KG1 (cell line): Measurements from ENCODE around the gene ZDHHC11B.
"Not testable (repeated sequence)": the region's sequence is repeated elsewhere in the genome, so short reads cannot be mapped to it uniquely, and the experiment has no call there.

Experiments used
- DNase-seq: peaks from one replicate; lab custom pipeline; 2025; lab: John Stamatoyannopoulos, UW

The ZDHHC11B gene

DNA sequence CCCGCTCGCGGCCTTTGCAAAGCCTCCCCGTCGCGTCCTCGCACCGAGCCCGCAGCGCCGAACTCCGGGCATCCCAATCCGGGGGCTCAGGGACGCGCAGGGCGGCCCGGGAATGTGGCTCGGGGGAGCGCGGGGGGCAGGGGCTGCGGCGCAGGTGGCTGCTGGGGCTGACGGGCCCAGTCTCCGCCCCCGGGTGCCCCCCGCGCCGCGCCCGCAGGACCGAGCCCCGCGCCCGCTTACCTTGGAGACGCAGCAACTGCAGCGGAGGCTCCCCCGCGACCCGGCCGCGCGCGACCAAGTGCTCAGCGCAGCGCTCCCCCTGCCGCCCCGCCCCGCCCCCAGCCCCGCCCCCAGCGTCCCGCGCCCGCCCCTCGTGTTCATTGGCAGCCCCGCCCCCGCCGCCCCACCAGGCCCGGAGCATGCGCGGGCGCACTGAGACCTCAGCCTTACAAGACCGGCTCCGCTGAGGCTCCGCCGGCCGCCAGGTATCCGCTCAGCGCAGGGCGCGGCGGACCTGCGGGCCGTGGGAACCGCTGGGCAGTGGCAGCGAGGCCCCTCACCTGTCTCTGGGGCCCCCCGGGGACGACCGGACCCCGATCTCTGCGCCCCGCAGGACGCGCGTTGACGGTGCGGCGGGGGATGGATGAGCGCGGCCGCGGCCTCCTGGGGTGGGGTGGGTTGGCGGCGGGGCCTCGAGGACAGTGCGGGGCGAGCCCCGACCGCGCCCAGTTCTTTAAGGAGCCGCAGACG is at the start of gene ZDHHC11B:
Gene ZDHHC11B, minus strand, starts transcription at position 302 of the 750 bp plus-strand sequence. CDS start 17,810 bp downstream, outside the sequence.
- DNase-seq: not testable (repeated sequence)

- DNase-seq: not testable (repeated sequence)
Measured at GRCh38 chr5:834013-834412, 49.5 kb upstream of the ZDHHC11B start.

DNA sequence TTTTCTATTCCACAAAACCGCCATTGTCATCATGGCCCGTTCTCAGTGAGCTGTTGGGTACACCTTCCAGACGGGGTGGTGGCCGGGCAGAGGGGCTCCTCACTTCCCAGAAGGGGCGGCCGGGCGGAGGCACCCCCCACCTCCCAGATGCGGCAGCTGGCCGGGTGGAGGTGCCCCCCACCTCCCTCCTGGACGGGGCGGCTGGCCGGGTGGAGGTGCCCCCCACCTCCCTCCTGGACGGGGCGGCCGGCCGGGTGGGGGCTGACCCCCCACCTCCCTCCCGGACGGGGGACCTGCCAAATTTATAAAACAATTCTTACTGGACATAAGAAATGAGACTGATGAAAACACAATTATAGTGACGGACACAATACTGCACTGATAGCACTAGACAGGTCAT is 43.7 kb upstream of the ZDHHC11B start:
- DNase-seq: not testable (repeated sequence)

DNA sequence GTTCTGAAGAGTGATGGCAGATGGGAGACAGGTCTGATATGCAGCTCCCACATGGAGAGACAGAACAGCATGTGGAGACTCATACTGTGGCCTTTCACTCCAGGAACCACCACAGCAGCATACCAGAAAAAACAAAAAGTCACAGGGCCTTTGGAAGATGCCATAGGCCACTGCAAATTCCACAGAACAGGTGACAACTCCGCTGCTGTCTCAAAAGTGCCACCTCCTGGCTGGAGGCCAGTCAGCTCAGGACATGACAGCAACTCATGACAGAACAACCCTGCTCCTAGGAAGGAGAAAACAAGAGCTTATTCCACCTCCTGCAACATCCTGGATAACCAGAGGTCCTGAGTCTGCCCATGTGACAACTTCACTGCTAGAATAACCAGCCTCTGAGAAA is 41.0 kb upstream of the ZDHHC11B start:
- DNase-seq: not testable (repeated sequence)

DNA sequence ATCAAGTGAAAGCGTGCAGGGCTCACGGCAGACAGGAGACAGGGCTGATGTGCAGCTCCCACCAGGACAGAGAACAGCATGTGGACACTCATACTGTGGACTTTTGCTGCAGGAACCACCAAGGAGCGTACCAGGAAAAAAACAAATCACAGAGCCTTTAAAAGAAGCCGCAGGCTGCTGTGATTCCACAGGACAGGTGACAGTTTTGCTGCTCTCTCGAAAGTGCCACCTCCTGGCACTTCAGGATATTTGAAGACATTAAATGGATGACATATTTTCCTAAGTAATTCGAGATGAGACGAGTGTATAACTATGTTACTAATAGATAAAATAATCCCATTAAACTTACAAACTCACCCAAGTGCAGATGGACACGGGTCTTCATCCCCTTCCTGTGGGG is 37.0 kb upstream of the ZDHHC11B start:
- DNase-seq: no peak

GRCh38 chr5:820245-820644 is 35.7 kb upstream of the ZDHHC11B start:
- DNase-seq: no peak

DNA sequence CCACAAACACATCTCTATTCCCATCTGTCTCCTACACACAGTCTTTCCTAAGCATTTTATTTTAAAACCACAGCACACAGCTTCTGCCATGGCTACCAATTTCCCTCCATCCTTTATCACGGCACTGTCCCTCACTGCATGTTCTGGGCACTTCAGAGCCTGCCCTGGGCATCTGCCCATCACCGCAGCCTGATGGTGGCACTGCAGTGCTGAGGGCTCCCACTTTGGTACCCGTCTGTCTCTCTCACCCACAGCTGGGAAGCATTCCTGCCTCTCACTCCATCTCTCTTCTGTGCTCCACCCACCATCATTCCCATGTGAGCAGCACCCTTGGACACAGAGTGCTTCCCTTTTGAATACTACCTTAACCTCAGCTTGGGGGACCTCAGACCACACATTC is 34.5 kb upstream of the ZDHHC11B start:
- no peak for DNase-seq

DNA sequence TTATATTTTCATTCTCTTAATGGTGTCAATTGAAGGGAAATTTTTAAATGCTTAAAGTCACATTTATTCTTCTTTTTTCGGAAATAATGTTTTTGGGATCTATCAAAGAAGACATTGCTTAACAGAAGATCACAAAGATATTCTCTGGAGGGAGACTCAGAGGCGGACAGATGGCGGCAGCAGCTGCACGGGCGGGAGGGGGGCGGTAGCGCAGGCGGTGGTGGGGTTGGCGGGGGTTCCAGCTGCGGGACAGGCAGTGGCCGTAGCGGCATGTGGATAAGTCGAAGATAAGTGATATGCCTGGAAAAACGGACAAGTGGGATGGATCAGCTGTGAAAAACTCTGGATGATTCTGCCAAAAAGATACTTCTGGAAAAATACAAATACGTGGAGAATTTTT is 31.6 kb upstream of the ZDHHC11B start:
- DNase-seq: no peak

DNA sequence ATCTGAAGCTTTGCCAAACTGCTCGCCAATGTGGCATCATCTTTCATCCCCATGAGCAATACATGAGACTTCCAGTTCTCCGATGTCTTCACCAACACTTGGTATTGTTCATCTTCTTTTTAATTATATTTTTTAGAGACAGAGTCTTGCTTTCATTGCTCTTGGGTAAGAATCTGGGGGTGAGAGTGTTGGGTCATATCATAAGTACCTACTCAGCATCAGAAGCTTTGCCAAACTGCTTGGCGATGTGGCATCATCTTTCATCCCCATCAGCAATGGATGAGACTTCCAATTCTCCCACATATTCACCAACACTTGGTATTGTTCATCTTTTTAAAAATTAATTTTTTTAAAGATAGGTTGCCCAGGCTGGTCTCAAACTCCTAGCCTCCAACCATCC is 30.9 kb upstream of the ZDHHC11B start:
- no peak for DNase-seq

DNA sequence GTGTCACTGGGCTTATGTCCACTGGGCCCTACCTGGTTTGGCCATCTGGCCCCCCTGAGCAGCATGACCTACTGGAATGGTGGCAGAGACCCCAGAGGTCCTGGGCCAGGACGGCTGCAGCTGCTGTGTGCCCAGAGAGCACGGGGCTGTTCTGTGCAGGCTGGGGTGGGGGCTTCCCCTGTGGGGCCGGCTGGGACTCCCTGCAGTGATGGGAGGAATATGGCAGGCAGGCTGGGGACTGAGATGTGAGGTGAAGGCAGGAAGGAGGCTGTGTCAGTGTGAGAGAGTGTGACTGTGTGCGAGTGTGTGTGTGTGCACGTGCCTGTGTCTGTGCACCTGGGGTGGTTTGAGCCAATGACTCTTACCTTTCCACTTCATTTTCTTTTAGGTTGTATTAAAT is 29.0 kb upstream of the ZDHHC11B start:
- DNase-seq: not testable (repeated sequence)

DNA sequence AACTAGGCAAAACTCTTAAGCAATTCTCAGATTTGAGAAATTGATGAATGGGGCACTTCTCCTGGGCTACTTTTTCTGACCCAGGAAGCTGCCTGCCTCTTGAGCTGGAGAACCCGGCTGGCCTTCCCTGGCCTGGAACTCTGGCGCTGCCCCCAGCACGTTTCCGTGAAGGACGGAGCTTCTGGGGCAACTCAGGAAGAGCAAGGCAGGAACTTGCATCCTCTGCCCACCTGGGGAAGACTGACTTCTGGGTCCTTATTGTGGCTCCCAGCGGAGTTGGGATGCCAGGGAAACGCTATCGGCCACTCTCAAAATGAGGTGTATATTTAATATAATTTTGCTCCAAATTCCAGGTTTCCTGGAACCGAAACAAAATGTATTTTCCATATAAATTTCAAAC is 26.9 kb upstream of the ZDHHC11B start:
- DNase-seq: not testable (repeated sequence)

GRCh38 chr5:807719-808514 is 23.4 kb upstream of the ZDHHC11B start:
- not testable (repeated sequence) for DNase-seq

- no peak for DNase-seq
Measured at GRCh38 chr5:801472-801871, 16.9 kb upstream of the ZDHHC11B start.

GRCh38 chr5:801055-801454 is 16.5 kb upstream of the ZDHHC11B start:
- not testable (repeated sequence) for DNase-seq

- DNase-seq: not testable (repeated sequence)
Measured at GRCh38 chr5:798505-799138, 14.1 kb upstream of the ZDHHC11B start.

DNA sequence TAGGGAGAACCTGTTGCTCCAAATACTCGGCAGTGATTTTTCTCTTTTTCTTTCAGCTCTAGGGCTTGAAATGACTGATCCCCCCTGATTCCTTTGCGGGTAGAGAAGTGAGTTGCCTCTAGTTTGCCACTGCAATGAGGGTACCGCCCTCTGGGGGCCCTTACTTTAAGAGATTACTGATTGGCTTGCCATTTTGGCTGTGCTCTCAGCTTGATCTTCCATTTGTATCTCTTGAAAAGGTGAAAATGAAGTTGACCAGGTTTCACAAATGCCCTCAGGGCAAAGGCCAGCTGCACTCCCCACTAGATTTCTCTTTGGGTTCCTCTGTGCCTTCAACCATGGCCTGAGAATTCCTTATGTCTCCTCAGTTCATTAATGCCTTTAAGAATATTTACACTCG is 13.5 kb upstream of the ZDHHC11B start:
- DNase-seq: not testable (repeated sequence)

GRCh38 chr5:795873-796272 is 11.3 kb upstream of the ZDHHC11B start:
- DNase-seq: not testable (repeated sequence)

DNA sequence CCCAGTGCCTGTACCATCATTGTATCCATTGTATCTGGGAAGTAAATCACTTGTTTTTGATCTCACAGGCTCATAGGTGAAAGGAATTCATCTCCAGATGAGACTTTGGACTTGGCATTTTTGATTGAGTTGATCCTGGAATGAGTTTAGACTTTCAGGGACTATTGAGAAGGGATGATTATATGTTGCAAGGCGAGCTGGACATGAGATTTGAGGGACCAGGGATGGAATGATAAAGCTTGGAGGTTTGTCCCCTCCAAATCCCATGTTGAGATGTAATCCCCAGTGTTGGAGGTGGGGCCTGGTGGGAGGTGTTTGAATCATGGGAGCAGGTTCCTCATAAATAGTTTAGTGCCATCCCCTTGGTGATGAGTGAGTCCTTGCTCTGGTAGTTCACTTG is 10.4 kb upstream of the ZDHHC11B start:
- DNase-seq: not testable (repeated sequence)

DNA sequence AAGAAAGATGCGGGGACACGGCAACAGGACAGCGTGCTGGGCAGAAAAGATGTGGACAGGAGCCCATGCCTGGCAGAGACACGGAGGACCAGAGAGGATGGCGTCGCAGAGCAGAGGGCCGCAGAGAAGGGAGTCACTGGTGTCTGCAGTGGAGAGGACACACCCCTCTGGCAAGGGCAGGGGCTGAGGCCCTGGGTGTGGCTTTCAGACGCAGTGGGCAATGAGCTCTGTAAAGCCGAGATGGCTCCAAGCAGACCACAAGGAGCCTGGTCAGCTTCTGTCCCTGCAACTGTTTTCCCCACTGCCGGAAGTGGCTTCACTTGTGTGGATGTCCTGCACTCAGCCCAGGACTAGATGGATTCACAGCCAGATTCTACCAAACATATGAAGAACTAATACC is 4.2 kb upstream of the ZDHHC11B start:
- DNase-seq: not testable (repeated sequence)

DNA sequence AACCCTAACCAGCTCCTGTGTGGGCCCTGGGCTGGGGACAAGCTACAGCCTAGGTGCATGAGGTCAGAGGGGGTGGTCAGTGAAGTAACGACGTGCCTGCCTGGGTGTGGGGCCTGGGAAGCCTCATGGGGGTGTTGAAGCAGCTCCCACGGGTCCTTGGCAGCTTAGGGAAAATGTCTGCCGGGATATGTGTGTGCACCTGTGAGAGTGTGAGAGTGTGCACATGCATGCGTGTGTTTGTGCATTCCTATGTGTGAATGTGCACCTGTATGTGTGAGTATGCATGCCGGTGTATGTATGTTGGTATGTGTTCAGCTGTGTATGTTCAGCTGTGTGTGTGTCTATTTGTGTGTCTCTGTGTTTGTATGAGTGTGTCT is 3.3 kb upstream of the ZDHHC11B start:
- not testable (repeated sequence) for DNase-seq

GRCh38 chr5:787224-787856 is 2.8 kb upstream of the ZDHHC11B start:
- DNase-seq: not testable (repeated sequence)

DNA sequence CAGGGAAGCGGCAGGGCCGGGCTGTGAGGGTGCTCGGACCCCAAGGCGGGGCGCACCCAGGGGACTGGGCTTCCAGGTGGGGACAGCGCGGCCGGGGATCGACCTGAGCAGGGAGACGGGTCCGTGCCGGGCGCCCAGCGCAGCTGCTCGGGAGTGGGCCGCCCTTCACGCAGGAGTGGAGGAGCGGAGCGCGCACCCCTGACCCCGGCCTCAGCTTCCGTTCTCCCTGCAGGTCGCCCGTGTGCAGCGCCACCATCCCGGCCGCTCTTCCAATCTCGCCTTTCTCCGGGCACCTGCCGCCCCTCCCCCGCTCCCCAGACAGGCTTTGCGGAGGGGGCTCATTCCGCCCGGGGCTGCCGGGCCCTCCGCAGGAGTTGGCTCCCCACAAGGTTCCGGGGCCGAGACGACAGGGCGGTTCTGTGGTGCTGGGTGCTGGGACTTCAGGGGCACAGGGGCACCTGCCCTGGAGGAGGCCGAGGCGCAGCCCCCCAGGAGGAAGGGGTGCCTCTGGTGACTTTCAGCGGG is 714 bp upstream of the ZDHHC11B start:
- DNase-seq: not testable (repeated sequence)
